ENCODE data around the gene SAP25. TPM values are rescaled to one million over a fixed set of nuclear protein-coding genes. Genes with fewer than 3 reads are reported as not detected.

SAP25 gene
- polyA plus RNA-seq, 1 of the 3 experiments (the other 2 are of a cell fraction) = 1.2 TPM

GRCh38 chr7:100547872-100548271 lies 25.8 kb downstream of the SAP25 start:
- H3K4me1 ChIP-seq (ENCODE audit: control insufficient read depth in 1 of 2, insufficient read depth in 2 of 2, low read depth in 1 of 2, low read length in 1 of 2) = peaks cover 40 to 41% of the 10 kb centered on the region in 2 experiments
- CTCF ChIA-PET = interaction anchor here (0.8 to 19.1 kb wide), 8 partner anchors 13 to 251 kb away, joined by 3 to 353 read pairs (median 6); partner anchors contain the start of gene NYAP1
- POLR2A ChIA-PET = interaction anchor here (1.7 kb wide), 1 partner anchor 82 kb away, joined by 3 read pairs; no protein-coding TSS in a partner anchor
- H3K4me3 ChIP-seq (ENCODE audit: low read depth in 2 of 2, low read length in 1 of 2) = no peak overlapping the region
- 0 out of 2 replicates have a peak overlapping the region, but pooled peaks have one; percentile 4 for H3K4me2 ChIP-seq
- peaks cover 18% of the 10 kb centered on the region; the same call in 1 of the 2 replicates for H3K79me2 ChIP-seq (ENCODE audit: insufficient read depth)
- H3K9ac ChIP-seq = no peak overlapping the region
- peak overlapping the region; percentile 9; the same call in 1 of the 2 replicates for H2AFZ ChIP-seq (ENCODE audit: low read depth)
- H4K20me1 ChIP-seq (ENCODE audit: insufficient read depth) = no peaks in the 10 kb centered on the region
- H3F3A ChIP-seq (replicated peaks; ENCODE audit: insufficient read depth) = peaks cover 42% of the 10 kb centered on the region
- no peaks in the 10 kb centered on the region for H3K9me3 ChIP-seq
- H3K27ac ChIP-seq (ENCODE audit: low read depth in 2 of 2, low read length in 1 of 2) = peak overlapping the region; percentile 58 to 89
- TF ChIP-seq CTCF (IDR thresholded peaks at IDR 0.05) (peak; percentile 9; the same call in 1 of the 2 replicates), MAX (IDR thresholded peaks at IDR 0.05; ENCODE audit: low read depth) (no peak), CHD2 (IDR thresholded peaks at IDR 0.05; ENCODE audit: low read length, partially characterized antibody) (no peak), TAF1 (IDR thresholded peaks at IDR 0.05; ENCODE audit: borderline replicate concordance, low read depth, low read length) (no peak), TCF12 (IDR thresholded peaks at IDR 0.05) (no peak), ZBTB33 (IDR thresholded peaks at IDR 0.05; ENCODE audit: borderline replicate concordance, low read depth) (no peak), EZH2phosphoT487 (IDR thresholded peaks at IDR 0.05; ENCODE audit: borderline replicate concordance, low read depth) (no peak), USF1 (IDR thresholded peaks at IDR 0.05; ENCODE audit: borderline replicate concordance, low read depth) (peak; percentile 67; the same call in 1 of the 2 replicates)
- H3K9me2 ChIP-seq = no peaks in the 10 kb centered on the region
- H3K27me3 ChIP-seq (ENCODE audit: insufficient read depth) = no peaks in the 10 kb centered on the region
- DNase-seq = peak; percentile 34
- 61% methylated on average over 2 of the region's 2 CpGs for WGBS (ENCODE audit: low lambda C conversion rate)
- peaks cover 8 to 12% of the 10 kb centered on the region in 2 experiments for H3K36me3 ChIP-seq (replicated peaks in 1 of 2; ENCODE audit: control insufficient read depth in 1 of 2, insufficient read depth in 2 of 2, low read length in 1 of 2)

Data from SK-N-SH (cell line).